Ascending aorta (tissue), 2 donors: ENCODE data around the gene SHANK3. TPM values are rescaled to one million over a fixed set of nuclear protein-coding genes. Genes with fewer than 3 reads are reported as not detected.
"Not testable (repeated sequence)": the region's sequence is repeated elsewhere in the genome, so short reads cannot be mapped to it uniquely, and the experiment has no call there.

ENCODE experiments used
- DNase-seq, 2 donors: peaks; one replicate each; pipeline ENCODE4 v3.0.0-alpha.2; 2019; ENCODE audit warnings: low spot score in 2 of 2
- H3K27ac ChIP-seq, 2 donors: fragments of 200-600 bp; sonication (generic); one replicate each; pipeline ENCODE4 v1.5.1; 2016 to 2017; ENCODE audit warnings: mild to moderate bottlenecking in 1 of 2
- H3K27me3 ChIP-seq: fragments of 200-600 bp; sonication (generic); one replicate; pipeline ENCODE4 v1.5.1; 2017
- H3K36me3 ChIP-seq, 2 donors: fragments of 200-600 bp; sonication (generic); one replicate each; pipeline ENCODE4 v1.5.1; 2016
- H3K4me1 ChIP-seq, 2 donors: fragments of 200-600 bp; sonication (generic); one replicate each; pipeline ENCODE4 v1.5.1; 2016 to 2017; ENCODE audit warnings: mild to moderate bottlenecking in 1 of 2
- H3K4me3 ChIP-seq, 2 donors: fragments of 200-600 bp; sonication (generic); one replicate each; pipeline ENCODE4 v1.5.1; 2016 to 2017; ENCODE audit warnings: mild to moderate bottlenecking in 1 of 2
- H3K9me3 ChIP-seq, 2 donors: fragments of 200-600 bp; sonication (generic); one replicate each; pipeline ENCODE4 v1.5.1; 2016
- CTCF ChIP-seq, 3 experiments: fragments of 200-600 bp in 2 of 3; fragments of 450-650 bp in 1 of 3; sonication (generic) in 2 of 3; IDR thresholded peaks; one replicate each; pipeline ENCODE4 v1.5.1; 2016 to 2019; ENCODE audit warnings: antibody characterized with exemption in 3 of 3, mild to moderate bottlenecking in 1 of 3, moderate library complexity in 1 of 3
- intact Hi-C: fragments of 100-400 bp; cut with DNase I; formaldehyde crosslinking; loops from one replicate; pipeline ENCODE4 v1.15.1; 2023
- total RNA-seq: library from RNA; depleted of rRNA; stranded (reverse); fragments of >200 nt; gene quantifications from one replicate; pipeline ENCODE4 v1.1.0, GENCODE V29; 2016

Gene SHANK3
- total RNA-seq, 1 donor from 2014 or later = 128 TPM

- TF ChIP-seq CTCF (IDR thresholded peaks at IDR 0.05) = no peak
- intact Hi-C loops = no loop called here
- H3K4me1 ChIP-seq = peaks cover 4% of the 10 kb centered on the region in 2 donors
- no peaks in the 10 kb centered on the region for H3K36me3 ChIP-seq
- DNase-seq = no peak
- H3K27ac ChIP-seq = no peak overlapping the region
- no peaks in the 10 kb centered on the region for H3K27me3 ChIP-seq
- H3K9me3 ChIP-seq = no peaks in the 10 kb centered on the region
- H3K4me3 ChIP-seq = no peak overlapping the region
These were observed 39.5 kb upstream of the SHANK3 start for GRCh38 chr22:50633086-50633485.

GRCh38 chr22:50633771-50634170 is 38.9 kb upstream of the SHANK3 start:
- Histone ChIP-seq H3K4me1 (peaks cover 2% of the 10 kb centered on the region in 2 donors), H3K9me3 (no peaks in the 10 kb centered on the region), H3K4me3 (no peak overlapping the region), H3K27ac (no peak overlapping the region), H3K27me3 (no peaks in the 10 kb centered on the region), H3K36me3 (no peaks in the 10 kb centered on the region)
- no peak for TF ChIP-seq CTCF (IDR thresholded peaks at IDR 0.05)
- intact Hi-C loops = no loop called here
- DNase-seq = no peak

GRCh38 chr22:50635591-50635990 is 37.0 kb upstream of the SHANK3 start:
- DNase-seq = no peak
- intact Hi-C loops = no loop called here
- Histone ChIP-seq H3K9me3 (no peaks in the 10 kb centered on the region), H3K4me1 (no peaks in the 10 kb centered on the region), H3K27ac (no peak overlapping the region), H3K4me3 (no peak overlapping the region), H3K36me3 (no peaks in the 10 kb centered on the region), H3K27me3 (no peaks in the 10 kb centered on the region)
- no peak for TF ChIP-seq CTCF (IDR thresholded peaks at IDR 0.05)

- H3K4me3 ChIP-seq, H3K27ac ChIP-seq, intact Hi-C loops, H3K9me3 ChIP-seq, H3K36me3 ChIP-seq, H3K4me1 ChIP-seq, H3K27me3 ChIP-seq, DNase-seq: not testable (repeated sequence)
These were observed 32.3 kb upstream of the SHANK3 start for GRCh38 chr22:50640296-50640695.

GRCh38 chr22:50640857-50641647 is 31.6 kb upstream of the SHANK3 start:
- DNase-seq = no peak
- TF ChIP-seq CTCF (IDR thresholded peaks at IDR 0.05) = no peak
- intact Hi-C loops = no loop called here
- H3K36me3 ChIP-seq = no peaks in the 10 kb centered on the region
- no peak overlapping the region for H3K27ac ChIP-seq
- H3K27me3 ChIP-seq = peaks cover 4% of the 10 kb centered on the region
- no peaks in the 10 kb centered on the region for H3K4me1 ChIP-seq
- H3K9me3 ChIP-seq = no peaks in the 10 kb centered on the region
- H3K4me3 ChIP-seq = no peak overlapping the region

- TF ChIP-seq CTCF (IDR thresholded peaks at IDR 0.05) = no peak
- Histone ChIP-seq H3K27ac (no peak overlapping the region), H3K27me3 (peaks cover 4% of the 10 kb centered on the region), H3K36me3 (no peaks in the 10 kb centered on the region), H3K4me3 (no peak overlapping the region), H3K4me1 (no peaks in the 10 kb centered on the region), H3K9me3 (no peaks in the 10 kb centered on the region)
- intact Hi-C loops = no loop called here
- no peak for DNase-seq
These were observed 30.7 kb upstream of the SHANK3 start for GRCh38 chr22:50641696-50642607.

GRCh38 chr22:50643021-50643820 is 29.4 kb upstream of the SHANK3 start:
- H3K36me3 ChIP-seq, H3K9me3 ChIP-seq, H3K27ac ChIP-seq, H3K4me3 ChIP-seq, H3K4me1 ChIP-seq, intact Hi-C loops, DNase-seq, H3K27me3 ChIP-seq: not testable (repeated sequence)

GRCh38 chr22:50643821-50644101 is 28.9 kb upstream of the SHANK3 start:
- intact Hi-C loops, H3K27me3 ChIP-seq, DNase-seq: not testable (repeated sequence)

More at GRCh38 chr22:50643821-50644101, 28.9 kb upstream of the SHANK3 start:
- H3K27ac ChIP-seq, H3K36me3 ChIP-seq, H3K4me1 ChIP-seq, H3K4me3 ChIP-seq, H3K9me3 ChIP-seq: not testable (repeated sequence)
